HG03280 (cell line): ENCODE measurements around the gene UBE2G1.

Source experiments
- ATAC-seq: cut with Tn5 transposase; IDR thresholded peaks from one replicate; pipeline ENCODE4 v1.9.1; 2021; ENCODE audit warnings: mild to moderate bottlenecking, moderate library complexity; ENCODE audit not compliant: unreplicated experiment

UBE2G1 gene

GRCh38 chr17:4366327-4367063, at the start of gene UBE2G1:
Gene UBE2G1, minus strand, starts transcription at chr17:4366675. Its CDS starts 359 bp downstream, at chr17:4366316.
- ATAC-seq: peak; percentile 69

- ATAC-seq: peak; percentile 80
Measured at GRCh38 chr17:4412933-4413831, 46.7 kb upstream of the UBE2G1 start.

- ATAC-seq: no peak
Measured at GRCh38 chr17:4411201-4411600, 44.7 kb upstream of the UBE2G1 start.

- ATAC-seq: no peak
Measured at GRCh38 chr17:4409659-4410058, 43.2 kb upstream of the UBE2G1 start.

- no peak for ATAC-seq
Measured at GRCh38 chr17:4407851-4408250, 41.4 kb upstream of the UBE2G1 start.

GRCh38 chr17:4407216-4407615, 40.7 kb upstream of the UBE2G1 start:
- no peak for ATAC-seq

- no peak for ATAC-seq
Measured at GRCh38 chr17:4406386-4406785, 39.9 kb upstream of the UBE2G1 start.

GRCh38 chr17:4405699-4406098, 39.2 kb upstream of the UBE2G1 start:
- no peak for ATAC-seq

GRCh38 chr17:4405038-4405669, 38.7 kb upstream of the UBE2G1 start:
- ATAC-seq: no peak

GRCh38 chr17:4397840-4398239, 31.4 kb upstream of the UBE2G1 start:
- ATAC-seq: no peak

- ATAC-seq: no peak
Measured at GRCh38 chr17:4395111-4395478, 28.6 kb upstream of the UBE2G1 start.

GRCh38 chr17:4394208-4395110, 28.0 kb upstream of the UBE2G1 start:
- no peak for ATAC-seq

GRCh38 chr17:4393806-4394205, 27.3 kb upstream of the UBE2G1 start:
- no peak for ATAC-seq

GRCh38 chr17:4389079-4389478, 22.6 kb upstream of the UBE2G1 start:
- no peak for ATAC-seq

- ATAC-seq: no peak
Measured at GRCh38 chr17:4387137-4387536, 20.7 kb upstream of the UBE2G1 start.

GRCh38 chr17:4386406-4386805, 19.9 kb upstream of the UBE2G1 start:
- ATAC-seq: no peak

GRCh38 chr17:4381690-4382671, 15.5 kb upstream of the UBE2G1 start:
- no peak for ATAC-seq

- no peak for ATAC-seq
Measured at GRCh38 chr17:4378626-4379025, 12.2 kb upstream of the UBE2G1 start.

GRCh38 chr17:4377247-4377646, 10.8 kb upstream of the UBE2G1 start:
- peak; percentile 25 for ATAC-seq
